GM18951 (cell line): ENCODE results near the gene MTHFD1.

Source experiments
- POLR2A ChIP-seq: IDR thresholded peaks from 4 replicates; pipeline ENCODE4 v1.6.1; 2011; ENCODE audit warnings: mild to moderate bottlenecking; ENCODE audit not compliant: insufficient read length, insufficient read depth; ENCODE audit errors: extremely low read depth
- in situ Hi-C: fragments of 300-500 bp; cut with MboI; formaldehyde crosslinking; loops from one replicate; pipeline ENCODE4 v1.12.0; 2022; ENCODE audit warnings: low sequenced_read_pairs, mixed read lengths, inconsistent platforms; ENCODE audit not compliant: unreplicated experiment

Gene MTHFD1

GRCh38 chr14:64503434-64504309, 115.5 kb downstream of the MTHFD1 start, which contains the start of gene ZBTB25:
Gene ZBTB25 (minus strand): TSS chr14:64503838. CDS start chr14:64490533, 13,305 bp downstream.
- in situ Hi-C loops = no loop called here
- TF ChIP-seq POLR2A = peak; percentile 66

GRCh38 chr14:64504310-64504896, 116.2 kb downstream of the MTHFD1 start, which contains the start of gene ZBTB1:
Gene ZBTB1 (plus strand): TSS chr14:64504770. CDS start chr14:64521505, 16,735 bp downstream.
- TF ChIP-seq POLR2A = peak; percentile 84
- in situ Hi-C loops = no loop called here

- TF ChIP-seq POLR2A = peak; percentile 50
Measured at GRCh38 chr14:64504897-64505794, 117.0 kb downstream of the MTHFD1 start.

GRCh38 chr14:64506721-64507120, 118.6 kb downstream of the MTHFD1 start:
- TF ChIP-seq POLR2A = no peak
- in situ Hi-C loops = no loop called here

More at GRCh38 chr14:64504897-64505794, 117.0 kb downstream of the MTHFD1 start:
- in situ Hi-C loops = no loop called here

GRCh38 chr14:64507376-64508156, 119.4 kb downstream of the MTHFD1 start:
- in situ Hi-C loops = no loop called here
- no peak for TF ChIP-seq POLR2A

- TF ChIP-seq POLR2A = no peak
- in situ Hi-C loops = no loop called here
Measured at GRCh38 chr14:64508215-64508776, 120.1 kb downstream of the MTHFD1 start.

- in situ Hi-C loops = no loop called here
- TF ChIP-seq POLR2A = no peak
Measured at GRCh38 chr14:64509036-64509435, 120.9 kb downstream of the MTHFD1 start.
